Inferior parietal cortex (tissue), 1 donor: ENCODE measurements around the gene TFAP2D.

Experiments
- DNase-seq: peaks from one replicate; pipeline ENCODE4 v3.0.0-alpha.2; 2016; ENCODE audit errors: extremely low spot score

The TFAP2D gene

GRCh38 chr6:50819466-50819903 is 106.2 kb downstream of the TFAP2D start:
- DNase-seq = no peak

GRCh38 chr6:50819904-50820868 is 106.9 kb downstream of the TFAP2D start:
- DNase-seq = no peak

- DNase-seq = no peak
Observed at GRCh38 chr6:50820869-50821264, 107.5 kb downstream of the TFAP2D start.

GRCh38 chr6:50821441-50822077 is 108.2 kb downstream of the TFAP2D start:
- no peak for DNase-seq

- no peak for DNase-seq
Observed at GRCh38 chr6:50822078-50822476, 108.8 kb downstream of the TFAP2D start.
